Adrenal gland (tissue), 12 donors: Measurements from ENCODE around the gene LRFN2. TPM values are rescaled to one million over a fixed set of nuclear protein-coding genes. Genes with fewer than 3 reads are reported as not detected.

Source experiments
- DNase-seq, 7 donors: peaks; one replicate each; pipeline ENCODE4 v3.0.0-alpha.2; 2019 to 2020
- H3K27ac ChIP-seq, 5 donors: fragments of 200-600 bp; sonication (generic) in 4 of 5; 1 replicate in 3 of 5; 2 replicates in 2 of 5; pipeline versions ENCODE4 v1.5.1 to v1.8.0; 2016 to 2020; ENCODE audit warnings: mild to moderate bottlenecking in 1 of 5
- H3K27me3 ChIP-seq: fragments of 200-600 bp; 2 replicates; pipeline ENCODE4 v1.8.0; 2021
- H3K36me3 ChIP-seq, 2 donors: fragments of 200-600 bp; replicated peaks in 1 of 2; 1 replicate in 1 of 2; 2 replicates in 1 of 2; pipeline versions ENCODE4 v1.5.1 to v1.8.0; 2018 to 2022
- H3K4me1 ChIP-seq, 2 donors: fragments of 200-600 bp; replicated peaks in 1 of 2; 1 replicate in 1 of 2; 2 replicates in 1 of 2; pipeline versions ENCODE4 v1.5.1 to v1.8.0; 2018 to 2021
- H3K4me3 ChIP-seq, 4 donors: fragments of 200-600 bp; sonication (generic) in 3 of 4; one replicate each; pipeline ENCODE4 v1.5.1; 2016 to 2018
- H3K9me3 ChIP-seq, 3 donors: fragments of 200-600 bp; sonication (generic) in 1 of 3; replicated peaks in 1 of 3; 1 replicate in 2 of 3; 2 replicates in 1 of 3; pipeline versions ENCODE4 v1.5.1 to v1.8.0; 2016 to 2021
- CTCF ChIP-seq, 6 experiments: fragments of 450-650 bp in 4 of 6; fragments of 200-600 bp in 2 of 6; sonication (generic) in 1 of 6; IDR thresholded peaks; 1 replicate in 5 of 6; 2 replicates in 1 of 6; pipeline versions ENCODE4 v1.5.1 to v1.8.0; 2016 to 2021; ENCODE audit warnings: antibody characterized with exemption in 6 of 6, mild to moderate bottlenecking in 2 of 6, moderate library complexity in 1 of 6
- POLR2A ChIP-seq, 2 donors: fragments of 450-650 bp; IDR thresholded peaks; one replicate each; pipeline ENCODE4 v1.6.1; 2017; ENCODE audit warnings: antibody characterized with exemption in 2 of 2, mild to moderate bottlenecking in 2 of 2, moderate library complexity in 1 of 2
- WGBS, 4 donors: extraction: QIAGEN DNeasy Blood & Tissue Kit in 2 of 4; methylation state at CpG; one replicate each; pipeline versions ENCODE4 v1.1.5 to v1.1.7; 2013 to 2017; 5-methylcytosine and 5-hydroxymethylcytosine counted together
- intact Hi-C, 2 donors: fragments of 100-400 bp; cut with DNase I; formaldehyde crosslinking; loops; one replicate each; pipeline versions ENCODE4 v1.14.1 to v1.15.0; 2022 to 2023
- polyA plus RNA-seq, 3 donors: library from polyadenylated mRNA; stranded (reverse); fragments of 200-250 nt in 2 of 3; fragments of 350-450 nt in 1 of 3; fragmentation: Illumina TruSeq in 1 of 3; extraction: RNeasy Lipid Tissue Mini Kit (QIAGEN cat#74804) in 1 of 3; gene quantifications; one replicate each; pipeline ENCODE4 v1.2.3, GENCODE V29; 2013 to 2014
- total RNA-seq, 9 donors: library from RNA; depleted of rRNA in 4 of 9; stranded (reverse); fragments of >200 nt in 4 of 9; fragments of 120-200 nt in 1 of 9; fragmentation: NEBNext Ultra II Directional in 1 of 9; extraction: Animal tissue kit (Norgen Biotek cat#: 25700) in 1 of 9; gene quantifications; one replicate each; pipeline versions ENCODE4 v1.1.0 to v1.2.4, GENCODE V29; 2013 to 2023
- donor health status: healthy with polysubstance abuse.
- donor health status: Bipolar disorder and iron deficiency.
- donor health status: DM: yes; HTN: yes; CAD: no.
- donor health status: DM: no; HTN: no; CAD: no.
- donor health status: DM: no; HTN: no; CAD: no.
- donor health status: DM: yes; HTN: yes; CAD: no.

The LRFN2 gene
- total and polyA plus RNA-seq, 12 donors, result 0.03 to 0.74 (median 0.16) TPM; not detected in 3

DNA sequence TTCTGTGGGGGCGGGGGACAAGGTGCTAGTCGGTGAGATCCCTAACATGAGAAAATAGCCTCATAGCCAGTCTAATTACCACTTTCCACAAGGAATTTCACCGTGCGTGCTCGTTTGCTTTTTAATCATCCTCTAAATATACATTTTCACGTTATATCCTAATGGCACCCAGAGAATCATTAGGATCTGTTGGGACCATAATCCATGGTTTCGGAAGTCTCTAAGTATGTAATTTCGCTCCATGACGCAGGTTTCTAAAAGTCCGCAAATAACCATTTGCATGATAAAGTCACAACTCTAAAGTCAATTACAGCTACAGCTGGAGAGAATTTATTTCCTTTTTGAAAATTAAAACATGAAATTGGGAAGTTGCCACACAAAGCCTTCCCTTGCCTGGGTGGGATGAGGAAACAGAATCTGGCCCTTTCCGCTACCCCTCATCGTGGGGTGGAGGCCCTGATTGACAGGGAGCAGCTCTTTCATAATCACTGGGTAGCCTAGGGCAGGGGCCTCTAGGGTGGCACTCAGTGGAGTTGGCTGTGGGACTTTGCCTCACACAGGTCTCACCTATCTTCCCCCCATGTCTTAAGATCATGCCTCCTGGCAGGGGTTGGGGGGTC is 81.9 kb downstream of the LRFN2 start:
- DNase-seq, result no peak
- Histone ChIP-seq H3K4me3 (no peak overlapping the region), H3K27ac (no peak overlapping the region), H3K27me3 (no peaks in the 10 kb centered on the region), H3K4me1 (peaks cover 0 to 6% of the 10 kb centered on the region in 2 donors), H3K36me3 (no peaks in the 10 kb centered on the region), H3K9me3 (no peaks in the 10 kb centered on the region)
- TF ChIP-seq POLR2A (IDR thresholded peaks at IDR 0.05), result no peak
- TF ChIP-seq CTCF (IDR thresholded peaks at IDR 0.05), result no peak
- WGBS, 4 donors, result 89 to 94% (median 90%) methylated on average over 12 of the region's 12 CpGs
- intact Hi-C loops, result no loop called here

- Histone ChIP-seq H3K4me1 (peaks cover 0 to 6% of the 10 kb centered on the region in 2 donors), H3K27ac (no peak overlapping the region), H3K9me3 (no peaks in the 10 kb centered on the region), H3K4me3 (no peak overlapping the region), H3K27me3 (no peaks in the 10 kb centered on the region), H3K36me3 (no peaks in the 10 kb centered on the region)
- intact Hi-C loops, result no loop called here
- no peak for DNase-seq
- TF ChIP-seq CTCF (IDR thresholded peaks at IDR 0.05) (no peak), POLR2A (IDR thresholded peaks at IDR 0.05) (no peak)
- 75 to 96% (median 87%) methylated on average over 3 of the region's 3 CpGs for WGBS, 4 donors
Observed at GRCh38 chr6:40504274-40504673, 82.9 kb downstream of the LRFN2 start.

GRCh38 chr6:40500227-40500626 is 86.9 kb downstream of the LRFN2 start:
- 79 to 93% (median 84%) methylated on average over 3 to 4 of the region's 4 CpGs for WGBS, 4 donors
- Histone ChIP-seq H3K27me3 (no peaks in the 10 kb centered on the region), H3K4me3 (no peak overlapping the region), H3K36me3 (no peaks in the 10 kb centered on the region), H3K9me3 (no peaks in the 10 kb centered on the region), H3K27ac (no peak overlapping the region), H3K4me1 (no peaks in the 10 kb centered on the region)
- intact Hi-C loops, result no loop called here
- TF ChIP-seq POLR2A (IDR thresholded peaks at IDR 0.05) (no peak), CTCF (IDR thresholded peaks at IDR 0.05) (no peak)
- DNase-seq, result no peak

DNA sequence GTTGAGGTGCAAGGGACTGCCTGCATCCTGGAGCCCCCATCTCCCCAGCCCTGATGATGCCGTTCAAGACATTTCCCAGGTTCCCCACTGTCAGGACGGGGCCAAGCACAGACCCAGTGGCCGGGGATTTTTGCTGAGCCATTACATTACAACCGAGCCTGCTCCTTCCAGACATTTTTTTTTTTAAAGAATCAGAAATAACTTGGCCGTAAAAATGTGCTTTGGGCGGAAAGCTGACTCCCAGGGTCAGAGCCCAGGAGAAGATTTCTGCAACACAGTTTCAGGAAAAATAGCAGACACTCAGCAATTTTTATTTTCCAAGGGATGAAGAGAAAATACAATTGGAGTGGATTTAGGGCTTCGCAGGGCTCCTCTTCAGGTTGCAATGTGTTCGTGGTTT is 87.9 kb downstream of the LRFN2 start:
- Histone ChIP-seq H3K27ac (no peak overlapping the region), H3K27me3 (no peaks in the 10 kb centered on the region), H3K36me3 (no peaks in the 10 kb centered on the region), H3K9me3 (no peaks in the 10 kb centered on the region), H3K4me1 (no peaks in the 10 kb centered on the region), H3K4me3 (no peak overlapping the region)
- intact Hi-C loops, result no loop called here
- 53 to 66% (median 58%) methylated on average over 8 of the region's 8 CpGs for WGBS, 4 donors
- no peak for DNase-seq
- no peak for TF ChIP-seq CTCF (IDR thresholded peaks at IDR 0.05)
- TF ChIP-seq POLR2A (IDR thresholded peaks at IDR 0.05), result no peak
